ENCODE data around the gene TEK.

The TEK gene

GRCh38 chr9:27195191-27195590 is 86.2 kb downstream of the TEK start:
- Histone ChIP-seq H3F3A (ENCODE audit: low read depth) (no peaks in the 10 kb centered on the region), H3K79me2 (ENCODE audit: insufficient read depth, low read length) (no peaks in the 10 kb centered on the region), H3K9me2 (replicated peaks; ENCODE audit: low read depth, low read length) (no peaks in the 10 kb centered on the region), H3K27me3 (ENCODE audit: insufficient read depth, low read length, poor library complexity, severe bottlenecking) (no peaks in the 10 kb centered on the region), H2AFZ (ENCODE audit: low read length) (no peak overlapping the region), H3K4me2 (ENCODE audit: low read depth, low read length, poor library complexity, severe bottlenecking) (no peak overlapping the region), H3K36me3 (ENCODE audit: insufficient read depth, low read length) (no peaks in the 10 kb centered on the region), H3K9ac (ENCODE audit: low read depth, low read length, poor library complexity, severe bottlenecking) (no peak overlapping the region), H3K4me3 (ENCODE audit: low read length, poor library complexity, severe bottlenecking) (no peak overlapping the region), H4K20me1 (ENCODE audit: insufficient read depth, low read length, poor library complexity, severe bottlenecking) (no peaks in the 10 kb centered on the region), H3K4me1 (ENCODE audit: insufficient read depth, low read length, poor library complexity, severe bottlenecking) (no peaks in the 10 kb centered on the region), H3K9me3 (ENCODE audit: insufficient read depth, low read depth, low read length) (no peaks in the 10 kb centered on the region)
- no peak for TF ChIP-seq EZH2phosphoT487 (IDR thresholded peaks at IDR 0.05; ENCODE audit: borderline replicate concordance)
- TF ChIP-seq CTCF (conservative IDR thresholded peaks at IDR 0.05; ENCODE audit: low read length), result no peak

GRCh38 chr9:27196383-27196782 is 87.4 kb downstream of the TEK start:
- Histone ChIP-seq H3K79me2 (ENCODE audit: insufficient read depth, low read length) (no peaks in the 10 kb centered on the region), H2AFZ (ENCODE audit: low read length) (no peak overlapping the region), H4K20me1 (ENCODE audit: insufficient read depth, low read length, poor library complexity, severe bottlenecking) (no peaks in the 10 kb centered on the region), H3K9me2 (replicated peaks; ENCODE audit: low read depth, low read length) (no peaks in the 10 kb centered on the region), H3F3A (ENCODE audit: low read depth) (no peaks in the 10 kb centered on the region), H3K4me3 (ENCODE audit: low read length, poor library complexity, severe bottlenecking) (no peak overlapping the region), H3K36me3 (ENCODE audit: insufficient read depth, low read length) (no peaks in the 10 kb centered on the region), H3K27me3 (ENCODE audit: insufficient read depth, low read length, poor library complexity, severe bottlenecking) (no peaks in the 10 kb centered on the region), H3K9ac (ENCODE audit: low read depth, low read length, poor library complexity, severe bottlenecking) (no peak overlapping the region), H3K9me3 (ENCODE audit: insufficient read depth, low read depth, low read length) (no peaks in the 10 kb centered on the region), H3K4me1 (ENCODE audit: insufficient read depth, low read length, poor library complexity, severe bottlenecking) (no peaks in the 10 kb centered on the region), H3K4me2 (ENCODE audit: low read depth, low read length, poor library complexity, severe bottlenecking) (no peak overlapping the region)
- no peak for TF ChIP-seq CTCF (conservative IDR thresholded peaks at IDR 0.05; ENCODE audit: low read length)
- TF ChIP-seq EZH2phosphoT487 (IDR thresholded peaks at IDR 0.05; ENCODE audit: borderline replicate concordance), result no peak

GRCh38 chr9:27198190-27198589 is 89.2 kb downstream of the TEK start:
- TF ChIP-seq EZH2phosphoT487 (IDR thresholded peaks at IDR 0.05; ENCODE audit: borderline replicate concordance) (no peak), CTCF (conservative IDR thresholded peaks at IDR 0.05; ENCODE audit: low read length) (no peak)
- Histone ChIP-seq H3K4me2 (ENCODE audit: low read depth, low read length, poor library complexity, severe bottlenecking) (no peak overlapping the region), H3K27me3 (ENCODE audit: insufficient read depth, low read length, poor library complexity, severe bottlenecking) (no peaks in the 10 kb centered on the region), H2AFZ (ENCODE audit: low read length) (no peak overlapping the region), H3K4me3 (ENCODE audit: low read length, poor library complexity, severe bottlenecking) (no peak overlapping the region), H3K79me2 (ENCODE audit: insufficient read depth, low read length) (no peaks in the 10 kb centered on the region), H3K9me2 (replicated peaks; ENCODE audit: low read depth, low read length) (no peaks in the 10 kb centered on the region), H4K20me1 (ENCODE audit: insufficient read depth, low read length, poor library complexity, severe bottlenecking) (no peaks in the 10 kb centered on the region), H3F3A (ENCODE audit: low read depth) (no peaks in the 10 kb centered on the region), H3K36me3 (ENCODE audit: insufficient read depth, low read length) (no peaks in the 10 kb centered on the region), H3K9ac (ENCODE audit: low read depth, low read length, poor library complexity, severe bottlenecking) (no peak overlapping the region), H3K4me1 (ENCODE audit: insufficient read depth, low read length, poor library complexity, severe bottlenecking) (no peaks in the 10 kb centered on the region), H3K9me3 (ENCODE audit: insufficient read depth, low read depth, low read length) (no peaks in the 10 kb centered on the region)

Measured in Loucy (cell line).